GM12865 (cell line): ENCODE data around the gene NFYC.

Source experiments
- DNase-seq: peaks from one replicate; pipeline ENCODE4 v3.0.0; 2010; ENCODE audit warnings: low read depth
- H3K4me3 ChIP-seq: 2 replicates; pipeline ENCODE4 v1.5.1; 2011; ENCODE audit warnings: mild to moderate bottlenecking, low read depth, low read length, control low read depth
- TF ChIP-seq, protein P1 (sequence below): IDR thresholded peaks from 2 replicates; pipeline ENCODE4 v1.5.1; 2011; ENCODE audit warnings: low read length, control low read depth, low read depth, inconsistent platforms; ENCODE audit not compliant: insufficient read depth; ENCODE audit errors: missing control alignments

The NFYC gene

DNA sequence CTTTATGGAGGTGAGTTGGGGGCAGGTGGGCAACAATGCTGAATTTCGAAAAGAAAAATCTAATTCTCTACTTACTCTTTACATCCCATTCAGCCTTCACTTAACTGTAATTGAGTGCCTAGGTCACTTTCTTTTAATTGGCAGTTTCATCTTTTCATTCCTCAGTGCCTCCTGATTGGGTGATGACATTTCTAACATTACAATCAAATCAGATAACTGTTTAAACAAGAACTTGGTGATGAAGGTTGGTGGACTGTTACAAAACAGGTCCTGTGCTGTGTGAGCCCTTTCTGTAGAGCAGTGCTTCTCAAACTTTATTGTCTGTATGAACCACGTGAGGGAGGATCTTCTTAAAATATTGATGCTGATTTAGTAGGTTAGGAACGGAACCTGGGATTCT lies 51.9 kb downstream of the NFYC start:
- TF ChIP-seq, protein P1, sequence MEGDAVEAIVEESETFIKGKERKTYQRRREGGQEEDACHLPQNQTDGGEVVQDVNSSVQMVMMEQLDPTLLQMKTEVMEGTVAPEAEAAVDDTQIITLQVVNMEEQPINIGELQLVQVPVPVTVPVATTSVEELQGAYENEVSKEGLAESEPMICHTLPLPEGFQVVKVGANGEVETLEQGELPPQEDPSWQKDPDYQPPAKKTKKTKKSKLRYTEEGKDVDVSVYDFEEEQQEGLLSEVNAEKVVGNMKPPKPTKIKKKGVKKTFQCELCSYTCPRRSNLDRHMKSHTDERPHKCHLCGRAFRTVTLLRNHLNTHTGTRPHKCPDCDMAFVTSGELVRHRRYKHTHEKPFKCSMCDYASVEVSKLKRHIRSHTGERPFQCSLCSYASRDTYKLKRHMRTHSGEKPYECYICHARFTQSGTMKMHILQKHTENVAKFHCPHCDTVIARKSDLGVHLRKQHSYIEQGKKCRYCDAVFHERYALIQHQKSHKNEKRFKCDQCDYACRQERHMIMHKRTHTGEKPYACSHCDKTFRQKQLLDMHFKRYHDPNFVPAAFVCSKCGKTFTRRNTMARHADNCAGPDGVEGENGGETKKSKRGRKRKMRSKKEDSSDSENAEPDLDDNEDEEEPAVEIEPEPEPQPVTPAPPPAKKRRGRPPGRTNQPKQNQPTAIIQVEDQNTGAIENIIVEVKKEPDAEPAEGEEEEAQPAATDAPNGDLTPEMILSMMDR, result no peak
- no peak for DNase-seq
- no peak overlapping the region for H3K4me3 ChIP-seq

DNA sequence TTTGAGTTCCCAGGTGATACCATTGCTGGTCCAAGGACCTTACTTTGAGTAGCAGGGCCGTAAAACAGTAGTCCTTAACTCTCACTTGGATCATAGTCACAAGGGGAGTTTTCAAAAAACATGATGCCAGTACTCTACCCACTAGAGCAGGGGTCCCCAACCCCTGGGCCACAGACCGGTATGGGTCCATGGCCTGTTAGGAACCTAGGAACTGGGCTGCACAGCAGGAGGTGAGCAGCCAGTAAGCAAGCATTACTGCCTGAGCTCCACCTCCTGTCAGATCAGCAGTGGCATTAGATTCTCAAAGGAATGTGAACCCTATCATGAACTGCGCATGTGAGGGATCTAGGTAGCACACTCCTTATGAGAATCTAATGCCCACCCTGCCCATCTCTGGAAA lies 52.4 kb downstream of the NFYC start:
- DNase-seq, result no peak
- TF ChIP-seq, protein P1, result no peak
- H3K4me3 ChIP-seq, result no peak overlapping the region

GRCh38 chr1:40745176-40745575 lies 53.7 kb downstream of the NFYC start:
- H3K4me3 ChIP-seq, result no peak overlapping the region
- TF ChIP-seq, protein P1, result no peak
- no peak for DNase-seq

GRCh38 chr1:40746344-40747090 lies 55.0 kb downstream of the NFYC start:
- no peak overlapping the region for H3K4me3 ChIP-seq
- no peak for DNase-seq
- TF ChIP-seq, protein P1, result no peak

- no peak overlapping the region for H3K4me3 ChIP-seq
- TF ChIP-seq, protein P1, result no peak
- DNase-seq, result no peak
Measured at GRCh38 chr1:40748841-40749718, 57.6 kb downstream of the NFYC start.

- H3K4me3 ChIP-seq, result no peak overlapping the region
- DNase-seq, result no peak
- TF ChIP-seq, protein P1, result no peak
Measured at GRCh38 chr1:40749817-40750216, 58.3 kb downstream of the NFYC start.
